Loucy (cell line): ENCODE results near the gene DCX.

Experiments
- CTCF ChIP-seq: fragments of 200-600 bp; sonication (generic); conservative IDR thresholded peaks from 2 replicates; pipeline ENCODE4 v1.5.1; 2014; ENCODE audit warnings: mild to moderate bottlenecking, antibody characterized with exemption, low read length
- EZH2phosphoT487 ChIP-seq: fragments of 200-600 bp; IDR thresholded peaks from 2 replicates; pipeline ENCODE4 v1.6.1; 2018; ENCODE audit warnings: antibody characterized with exemption, mild to moderate bottlenecking, moderate library complexity, borderline replicate concordance

DNA sequence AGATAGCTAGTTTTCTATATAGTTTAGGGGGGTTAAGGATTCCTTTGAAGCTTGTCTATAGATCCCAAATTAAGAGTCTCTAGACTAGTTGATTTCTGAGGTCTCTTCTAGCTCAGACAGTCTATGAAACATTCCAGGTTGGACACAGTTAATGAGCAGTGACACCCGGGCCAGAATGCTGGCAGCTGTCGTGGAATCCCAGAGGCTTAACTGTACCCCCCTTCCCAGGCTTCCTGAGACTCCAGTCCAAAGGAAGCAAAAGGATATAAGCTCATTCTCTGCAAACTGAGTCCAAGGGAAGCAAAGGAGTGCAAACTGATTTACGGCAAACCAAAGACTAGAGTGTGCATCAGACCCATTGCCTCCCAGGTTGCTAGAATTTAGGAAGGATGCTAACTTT, 62.9 kb downstream of the DCX start:
- TF ChIP-seq CTCF (no peak), EZH2phosphoT487 (no peak)
